ENCODE results near the gene LRP1B.

Gene LRP1B

DNA sequence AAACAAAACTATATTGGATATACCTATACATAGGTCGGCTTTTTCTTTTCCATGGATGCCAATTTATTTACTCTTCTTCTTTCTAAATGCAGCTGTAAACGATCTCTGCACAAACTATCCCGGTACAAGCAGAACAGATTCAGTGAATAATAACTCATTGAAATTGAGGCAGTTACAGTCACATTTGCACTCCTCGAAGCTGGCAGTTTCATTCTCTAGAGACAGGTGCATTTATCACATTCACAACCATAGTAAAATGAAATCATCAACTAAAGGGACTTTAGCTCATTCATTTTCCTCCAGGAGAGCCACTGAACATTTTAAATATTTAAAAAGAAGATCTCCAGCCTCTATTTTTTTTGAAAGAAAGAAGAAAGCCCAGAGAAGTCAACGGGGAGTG, 551.7 kb downstream of the LRP1B start:
- no peak for DNase-seq (ENCODE audit: low spot score)

DNA sequence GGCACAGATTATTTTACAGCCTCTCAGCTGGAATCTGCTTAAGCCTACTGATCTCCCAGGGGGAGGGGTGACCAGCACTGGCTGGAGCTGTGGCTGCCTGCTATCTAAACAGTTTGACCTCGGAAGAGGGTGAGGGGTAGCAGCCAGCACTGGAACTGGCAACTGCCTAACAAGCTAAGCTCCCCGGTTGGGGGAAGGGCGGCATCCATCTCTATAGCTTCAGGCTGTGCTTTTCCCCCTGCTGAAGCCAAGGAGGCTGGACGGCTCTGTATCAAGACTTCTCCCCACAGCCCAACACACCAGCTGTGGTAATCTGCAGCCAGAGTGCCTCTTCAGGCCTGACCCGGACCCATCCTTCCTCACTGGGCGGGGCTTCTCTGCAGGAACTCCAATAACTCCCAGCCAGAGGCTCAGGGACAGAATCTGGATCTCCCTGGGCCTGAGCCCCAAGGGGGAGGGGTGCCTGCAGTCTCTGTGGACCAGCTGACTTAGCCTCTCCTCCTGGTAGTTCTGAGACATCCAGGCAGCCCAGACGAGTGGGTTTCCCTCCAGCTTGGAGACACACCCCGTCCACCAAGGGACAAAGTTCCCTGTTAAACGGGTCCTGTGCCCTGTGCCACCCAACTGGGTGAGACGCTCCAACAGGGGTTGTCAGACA, 560.2 kb downstream of the LRP1B start:
- DNase-seq (ENCODE audit: low spot score), result no peak

DNA sequence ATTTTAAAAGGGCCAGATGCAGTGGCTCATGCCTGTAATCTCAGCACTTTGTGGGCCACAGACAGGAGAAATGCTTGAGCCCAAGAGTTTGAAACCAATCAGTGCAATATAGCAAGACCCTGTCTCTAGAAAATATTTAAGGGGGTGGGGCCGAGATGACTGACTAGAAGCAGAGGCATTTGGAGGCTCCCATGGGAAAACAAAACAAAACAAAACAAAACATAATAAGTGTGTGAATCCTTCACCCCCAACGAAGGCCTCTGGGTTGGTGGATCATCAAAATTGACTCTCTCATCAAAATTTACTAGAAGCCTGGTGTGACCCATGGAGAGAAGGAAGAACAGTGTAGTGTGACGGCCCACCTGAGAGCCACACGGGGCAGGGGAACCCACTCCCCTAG, 560.9 kb downstream of the LRP1B start:
- no peak for DNase-seq (ENCODE audit: low spot score)

DNA sequence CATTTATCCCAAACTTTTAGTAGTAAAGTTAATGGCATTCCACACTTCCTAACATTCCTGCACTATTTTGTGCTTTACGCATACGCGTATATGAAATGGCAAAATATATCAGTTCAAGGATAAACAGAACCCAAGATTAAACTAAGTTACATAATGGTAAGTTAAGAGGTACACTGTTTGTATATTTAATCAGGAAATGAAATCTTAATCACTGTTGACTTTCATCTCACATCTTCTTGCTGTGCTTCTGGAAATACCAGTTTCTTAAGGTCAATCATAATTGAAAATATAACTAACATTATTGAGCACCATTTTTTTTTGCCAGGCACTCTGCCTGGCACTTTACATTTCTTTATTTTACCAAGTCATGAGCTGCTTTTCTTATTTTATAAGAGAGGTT, 565.2 kb downstream of the LRP1B start:
- no peak for DNase-seq (ENCODE audit: low spot score)

DNA sequence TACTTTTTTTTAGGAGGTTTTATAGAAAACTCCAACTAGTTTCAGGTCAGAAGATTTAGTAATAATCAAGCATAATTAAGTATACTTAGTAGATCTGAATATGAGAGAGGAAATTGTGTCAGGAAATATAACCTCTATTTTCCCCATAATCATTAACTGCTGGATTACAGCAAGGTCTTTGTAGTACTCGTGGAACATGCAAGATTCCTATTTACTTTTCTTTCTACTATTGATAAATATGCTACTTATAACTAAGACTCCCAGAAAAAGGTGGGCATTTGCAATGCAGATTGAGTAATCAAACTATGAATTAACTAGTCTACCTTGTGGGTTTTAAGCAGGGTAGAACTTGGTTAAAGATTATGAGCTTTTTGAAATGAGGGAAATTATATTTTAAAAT, 570.1 kb downstream of the LRP1B start:
- no peak for DNase-seq (ENCODE audit: low spot score)

DNA sequence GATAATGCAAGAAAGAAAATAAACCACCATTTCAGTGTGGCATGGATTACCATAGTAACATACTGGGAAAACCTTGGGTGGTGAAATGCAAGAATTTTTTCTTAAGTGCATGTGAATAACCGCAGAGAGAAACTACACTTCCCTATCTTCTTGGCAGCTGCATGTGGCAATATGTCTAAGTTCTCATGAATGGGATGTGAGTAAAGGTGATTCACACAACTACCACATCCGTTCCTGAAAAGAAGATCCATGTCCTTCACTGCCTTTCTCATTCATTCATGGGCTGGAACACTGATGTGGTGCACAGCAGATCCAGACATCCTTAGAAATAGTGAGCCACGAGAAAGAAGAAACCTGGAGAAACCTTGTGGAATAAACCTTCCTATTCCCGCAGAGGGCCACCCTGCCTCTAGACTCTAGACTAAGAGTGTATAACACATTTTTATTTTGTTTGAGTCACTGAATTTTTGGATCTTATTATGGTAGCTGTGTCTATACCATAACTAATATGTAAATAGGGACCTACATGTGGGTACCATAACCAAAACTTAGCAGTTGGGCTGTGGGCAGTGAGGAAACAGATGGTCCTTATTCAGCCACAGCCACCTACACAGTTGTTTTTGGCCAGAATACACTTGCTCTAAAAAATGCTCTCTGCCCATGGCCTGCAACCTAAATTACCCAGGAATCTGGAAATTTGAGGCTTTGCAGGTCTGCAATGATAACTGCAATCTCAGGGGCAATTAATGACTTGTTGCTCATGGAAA, 573.3 kb downstream of the LRP1B start:
- DNase-seq (ENCODE audit: low spot score), result no peak

DNA sequence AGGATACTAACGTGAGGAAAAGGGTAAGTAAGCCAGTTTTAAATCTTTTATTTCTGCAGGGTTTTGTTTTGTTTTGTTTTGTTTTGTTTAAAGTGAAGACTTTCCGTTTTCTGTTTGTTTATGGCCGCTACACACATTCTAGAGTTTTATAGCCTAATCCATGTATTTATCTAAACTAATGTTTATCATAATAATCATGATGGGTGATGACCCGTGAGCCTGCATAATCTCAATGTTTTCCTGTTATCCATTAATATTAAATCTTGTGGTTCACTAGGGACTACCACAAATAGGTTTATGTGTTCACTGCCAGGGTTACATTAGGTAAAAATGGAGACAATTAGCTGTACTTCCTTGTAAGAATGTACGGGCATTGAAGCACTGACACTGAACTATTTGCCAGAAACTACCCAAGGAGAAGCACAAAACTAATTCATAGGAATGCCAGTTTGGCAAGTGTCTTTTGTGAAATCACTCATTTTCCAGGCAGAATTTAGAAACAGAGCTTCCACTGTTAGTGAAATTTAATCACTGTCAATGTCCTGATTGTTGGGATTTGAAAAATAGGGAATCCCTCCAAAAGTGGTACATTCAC, 574.8 kb downstream of the LRP1B start:
- no peak for DNase-seq (ENCODE audit: low spot score)

DNA sequence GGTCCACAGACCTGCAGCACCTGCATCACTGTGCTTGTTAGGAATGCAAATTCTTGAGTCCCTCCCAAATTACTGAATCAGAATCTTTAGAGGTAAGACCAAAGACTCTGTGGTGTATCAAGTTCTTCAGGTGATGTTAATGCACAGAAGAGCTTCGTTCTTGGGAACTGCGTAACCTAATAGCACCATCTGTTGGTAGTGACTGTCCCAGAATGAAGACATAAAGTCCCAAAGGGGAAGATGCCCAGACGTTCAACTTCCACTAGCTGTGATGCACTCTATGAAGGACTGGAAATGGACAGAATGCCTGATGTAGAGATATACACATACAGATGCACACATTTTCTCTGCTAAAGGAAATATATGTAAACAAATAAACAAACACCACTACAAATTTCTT, 576.0 kb downstream of the LRP1B start:
- no peak for DNase-seq (ENCODE audit: low spot score)

DNA sequence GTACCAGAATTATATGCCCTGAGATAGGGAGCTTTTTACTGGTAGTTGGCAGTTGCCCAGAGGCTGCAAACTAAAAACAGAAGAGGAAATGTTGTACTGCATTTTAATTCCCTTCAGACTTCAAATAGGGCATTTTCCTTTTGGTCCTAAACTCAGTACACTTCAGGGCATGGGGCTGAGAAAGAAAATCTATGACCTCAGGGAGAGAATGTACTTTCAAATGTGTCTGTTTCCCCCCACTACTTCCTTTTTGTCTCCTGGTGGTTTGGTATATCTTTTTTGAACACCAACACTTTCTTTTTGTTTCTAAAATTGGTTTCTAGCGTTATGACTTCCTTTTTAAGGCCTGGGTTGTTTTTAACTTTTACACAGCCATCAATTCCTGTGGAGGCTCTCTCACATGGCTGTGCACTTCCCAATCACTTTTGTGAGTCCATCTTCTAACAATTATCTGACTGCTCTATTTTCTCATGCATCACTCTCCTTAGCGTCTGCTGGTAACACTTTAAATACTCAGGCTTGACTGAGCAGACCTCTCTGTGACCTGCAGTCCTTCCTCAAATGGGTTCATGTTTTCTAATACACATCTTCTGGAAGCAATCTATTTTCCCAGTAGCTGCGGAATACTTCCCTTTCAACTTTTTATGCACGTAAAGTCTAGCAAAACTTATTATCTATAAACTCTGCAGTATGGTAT, 596.0 kb downstream of the LRP1B start:
- no peak for DNase-seq (ENCODE audit: low spot score)

DNA sequence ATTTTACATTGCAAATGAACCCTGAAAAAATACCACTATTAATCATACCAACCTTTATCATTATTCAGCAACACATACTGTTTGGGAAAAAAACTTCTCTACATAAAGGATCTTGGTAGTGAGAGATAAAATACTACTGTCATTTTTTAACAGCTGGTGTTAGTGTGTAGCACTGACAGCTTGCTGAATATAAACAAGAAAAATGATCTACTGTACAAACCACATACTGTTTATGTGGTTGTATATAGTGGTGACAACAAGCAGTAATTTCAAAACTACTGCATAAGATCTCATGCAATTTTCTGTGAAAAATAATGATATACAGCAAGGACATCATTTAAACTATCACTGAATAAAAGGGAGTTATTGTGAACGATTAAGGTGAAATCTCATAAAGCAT, 601.2 kb downstream of the LRP1B start:
- no peak for DNase-seq (ENCODE audit: low spot score)

DNA sequence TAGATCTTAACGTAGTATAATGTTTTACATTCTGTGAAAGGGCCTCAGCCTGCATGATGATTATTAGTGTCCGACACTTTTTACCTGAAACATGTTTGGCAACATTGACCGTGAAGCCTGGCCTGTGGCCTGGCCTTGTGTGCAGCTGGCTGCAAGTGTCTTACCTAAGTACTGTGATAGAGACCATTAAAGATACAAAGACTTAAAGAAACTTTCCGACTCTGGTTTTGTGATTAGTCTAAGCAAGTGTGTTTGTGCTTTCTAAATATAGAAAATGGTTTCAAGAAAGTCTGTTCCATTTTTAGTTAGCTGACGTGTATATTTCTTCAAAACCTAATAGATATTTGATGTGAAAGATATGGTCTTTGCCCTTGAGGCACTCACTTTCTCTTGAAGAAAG, 601.8 kb downstream of the LRP1B start:
- DNase-seq (ENCODE audit: low spot score), result no peak

DNA sequence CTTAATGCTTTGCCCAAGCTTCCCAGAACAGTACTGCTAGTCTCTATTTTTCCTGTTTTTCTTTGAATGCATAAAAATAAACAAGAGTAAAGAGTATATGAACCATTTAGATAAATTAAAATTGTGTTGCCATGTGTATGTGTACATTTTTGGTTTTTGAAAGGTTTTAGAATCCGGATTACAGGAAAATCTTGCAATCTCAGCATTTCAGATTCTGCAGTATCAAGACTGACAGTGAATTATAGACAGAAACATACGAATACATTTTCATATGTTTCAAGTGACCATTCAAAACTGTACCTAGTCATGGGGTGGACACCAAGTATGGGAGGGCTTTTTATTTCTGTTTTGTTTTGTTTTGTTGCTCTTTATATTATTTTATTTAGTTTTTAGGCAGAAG, 604.1 kb downstream of the LRP1B start:
- DNase-seq (ENCODE audit: low spot score), result no peak

DNA sequence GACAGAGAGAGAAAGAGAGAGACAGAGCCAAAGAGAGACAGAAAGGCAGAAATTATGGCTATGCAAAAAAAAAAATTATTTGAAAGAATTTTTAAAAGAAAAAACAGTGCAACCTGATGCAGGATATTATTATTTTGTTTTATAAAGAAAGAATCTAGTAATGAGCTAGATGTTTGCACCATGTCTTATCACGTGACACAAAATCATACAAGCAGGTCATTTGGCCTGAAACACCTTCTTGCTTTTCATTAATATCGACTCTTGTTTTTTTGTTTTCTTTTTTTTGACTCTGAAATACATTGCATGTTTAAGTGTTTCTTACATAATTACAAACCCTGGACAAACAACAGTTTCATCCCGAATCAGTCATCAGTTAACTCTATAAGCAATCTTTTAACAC, 606.0 kb downstream of the LRP1B start:
- no peak for DNase-seq (ENCODE audit: low spot score)

DNA sequence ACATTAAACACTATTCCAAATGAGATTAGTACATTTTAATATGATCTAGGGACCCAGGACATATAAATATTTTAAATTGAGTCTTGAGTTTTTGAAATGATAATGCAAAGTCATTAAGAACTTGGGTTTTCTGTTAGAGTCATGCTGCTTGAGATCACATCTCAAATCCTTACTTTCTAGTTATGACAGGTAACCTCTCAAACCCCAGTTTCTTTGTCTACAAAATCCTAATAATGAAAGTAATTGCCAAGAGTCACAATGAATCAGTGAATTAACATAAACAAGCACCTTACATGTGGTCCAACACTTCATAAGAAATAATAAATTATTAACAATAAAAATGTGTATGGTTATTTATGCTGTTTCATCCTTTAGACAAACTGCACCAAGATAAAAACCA, 607.6 kb downstream of the LRP1B start:
- DNase-seq (ENCODE audit: low spot score), result no peak

DNA sequence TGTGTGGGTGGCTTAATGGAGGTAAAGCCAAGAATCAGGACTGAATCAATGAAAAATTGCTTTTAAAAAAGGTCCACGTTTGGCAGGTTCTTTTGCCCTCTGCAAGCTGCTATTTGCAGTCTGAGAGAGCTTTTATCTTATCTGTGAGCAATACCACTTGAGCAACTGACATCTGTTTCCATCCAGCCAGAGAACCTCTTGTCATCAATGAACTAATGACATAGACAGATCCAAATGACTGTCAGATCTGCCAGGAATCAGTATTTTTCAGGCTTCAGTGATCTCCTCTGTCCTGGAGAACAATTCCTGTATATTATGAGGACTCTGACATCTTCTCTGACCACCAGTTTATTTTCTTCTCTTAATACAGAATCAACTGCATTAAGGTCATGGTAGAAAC, 608.1 kb downstream of the LRP1B start:
- no peak for DNase-seq (ENCODE audit: low spot score)

DNA sequence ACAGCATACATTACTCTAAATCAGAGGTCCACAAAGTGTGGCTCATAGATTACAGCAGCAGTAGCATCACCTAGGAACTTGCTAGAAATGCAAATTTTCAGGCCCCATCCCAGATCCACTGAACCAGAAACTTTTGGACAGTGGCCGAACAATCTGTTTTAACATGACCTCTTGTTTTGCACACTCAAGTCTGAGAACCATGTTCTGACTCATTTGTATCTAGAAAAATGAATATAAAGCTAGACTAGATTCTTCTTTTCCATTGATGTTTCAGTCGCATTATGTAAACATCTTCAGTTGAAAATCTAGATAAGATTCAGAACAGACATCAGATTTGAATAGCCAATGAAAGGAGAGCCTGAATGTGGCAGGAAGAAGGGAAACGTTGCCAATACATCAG, 608.8 kb downstream of the LRP1B start:
- no peak for DNase-seq (ENCODE audit: low spot score)

DNA sequence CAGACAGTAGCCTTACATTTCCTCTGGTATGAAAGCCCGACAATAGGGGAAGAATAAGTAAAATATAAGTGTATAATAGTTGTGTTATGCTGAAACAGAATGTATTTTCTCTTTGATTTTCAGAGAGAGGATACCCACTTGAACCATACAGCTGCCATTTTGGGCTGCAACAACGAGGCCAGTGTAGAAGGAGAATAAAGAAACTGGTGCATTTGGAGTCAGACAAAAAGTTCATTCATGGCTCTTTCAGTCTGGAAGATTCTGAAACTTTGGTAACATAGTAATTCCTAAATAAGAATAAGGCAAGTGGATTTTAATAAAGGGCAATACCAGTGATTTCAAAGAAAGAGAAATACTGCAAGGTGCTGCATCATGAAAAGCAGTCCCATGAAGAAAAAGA, 610.9 kb downstream of the LRP1B start:
- DNase-seq (ENCODE audit: low spot score), result no peak

DNA sequence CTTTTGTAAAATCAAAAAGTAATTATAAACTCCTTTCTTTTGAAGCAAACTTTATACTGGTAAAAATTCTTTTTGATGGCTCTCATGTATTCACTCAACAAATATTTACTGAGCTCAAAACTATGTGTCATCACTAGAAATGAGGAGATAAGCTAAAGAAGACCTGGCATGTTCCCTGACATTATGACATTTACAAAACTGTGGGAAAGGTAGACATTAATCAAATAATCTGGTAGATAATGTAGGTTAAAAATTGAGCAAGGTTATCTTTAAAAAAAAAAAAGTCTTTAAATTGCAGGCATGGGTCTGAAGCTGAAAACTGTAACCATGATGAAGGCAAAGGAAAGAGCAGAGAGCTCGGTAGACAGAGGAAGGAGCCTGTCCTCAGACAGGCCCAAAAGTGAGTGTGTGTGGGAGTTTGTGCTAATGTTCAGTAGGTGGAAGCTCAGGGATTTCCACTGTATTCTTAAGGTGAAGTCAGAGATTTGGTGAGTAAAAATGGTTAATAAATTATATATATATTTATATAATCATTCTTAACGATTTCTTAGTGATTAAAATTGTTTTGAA, 612.9 kb downstream of the LRP1B start:
- peak; percentile 0 for DNase-seq (ENCODE audit: low spot score)

DNA sequence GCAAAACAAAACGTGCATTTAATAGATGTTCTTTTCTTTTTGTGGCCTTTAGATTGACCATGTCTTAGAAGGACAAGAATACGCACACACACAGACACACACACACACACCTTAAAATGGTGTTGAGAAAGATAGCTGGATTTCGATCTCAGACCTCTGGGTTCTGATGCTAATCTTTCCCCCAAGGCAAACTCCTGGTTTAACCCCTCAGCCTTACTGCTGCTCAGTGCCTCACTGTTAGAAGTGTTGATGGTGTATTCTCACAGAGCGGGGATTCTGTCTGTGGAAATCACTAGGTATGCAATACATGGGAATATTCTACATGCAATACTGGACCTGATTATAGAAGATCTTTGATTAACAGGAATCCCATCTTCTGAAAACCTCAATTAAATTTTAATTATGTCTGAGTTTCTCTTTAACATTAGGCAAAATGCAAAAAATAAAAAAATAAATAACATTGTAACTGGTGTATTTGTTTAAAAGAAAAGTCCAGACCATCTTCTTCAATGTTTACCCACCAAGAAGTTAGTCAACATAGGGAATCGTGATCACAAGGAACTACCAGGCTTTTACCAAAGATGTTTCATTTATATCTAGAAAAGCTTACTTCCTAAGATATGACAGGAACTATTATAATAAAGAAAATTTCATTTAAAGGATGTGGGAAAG, 613.5 kb downstream of the LRP1B start:
- DNase-seq (ENCODE audit: low spot score), result peak; percentile 1

DNA sequence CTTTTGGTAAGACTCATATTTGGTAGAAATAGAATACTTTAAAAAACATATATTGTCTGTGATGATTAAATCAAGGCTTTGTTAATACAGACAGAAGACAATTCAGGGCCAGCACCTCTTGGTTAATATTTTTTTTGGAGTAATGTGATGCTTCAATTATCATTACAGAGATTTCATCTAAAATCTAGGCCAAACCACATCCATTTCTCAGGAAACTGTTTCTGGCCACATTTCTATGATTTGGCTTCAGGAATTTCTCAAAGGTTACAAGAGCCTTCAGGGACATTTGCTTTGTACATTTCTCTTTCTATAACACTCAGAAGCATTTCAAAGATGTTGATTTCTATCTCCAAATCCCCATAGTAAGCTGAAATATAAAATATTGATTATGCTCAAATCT, 614.9 kb downstream of the LRP1B start:
- DNase-seq (ENCODE audit: low spot score), result no peak

DNA sequence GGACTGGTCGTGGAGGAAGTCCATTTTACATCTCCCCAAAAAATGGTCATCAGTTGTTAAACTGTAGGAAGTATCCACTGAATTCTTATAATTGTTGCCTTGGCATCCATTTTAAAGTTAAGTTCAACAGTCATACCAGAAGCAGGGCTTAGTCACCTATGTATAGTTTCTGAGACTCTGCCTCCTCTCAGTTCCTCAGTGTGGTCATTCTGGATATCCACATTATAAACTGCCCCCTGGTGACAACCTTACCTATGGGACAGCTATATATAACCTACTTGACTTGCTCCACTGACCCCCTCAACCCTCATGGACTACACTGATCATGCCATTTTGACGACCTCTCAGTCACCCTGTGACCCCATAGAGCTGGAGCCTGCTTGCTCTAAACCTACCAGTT, 617.0 kb downstream of the LRP1B start:
- DNase-seq (ENCODE audit: low spot score), result no peak

Data from HuH-7 (cell line).